ENCODE data around the gene TMEM178B. TPM values are rescaled to one million over a fixed set of nuclear protein-coding genes. Genes with fewer than 3 reads are reported as not detected.

The TMEM178B gene
- total and polyA plus RNA-seq, 12 donors: 1.2 to 54.6 (median 25.7) TPM

DNA sequence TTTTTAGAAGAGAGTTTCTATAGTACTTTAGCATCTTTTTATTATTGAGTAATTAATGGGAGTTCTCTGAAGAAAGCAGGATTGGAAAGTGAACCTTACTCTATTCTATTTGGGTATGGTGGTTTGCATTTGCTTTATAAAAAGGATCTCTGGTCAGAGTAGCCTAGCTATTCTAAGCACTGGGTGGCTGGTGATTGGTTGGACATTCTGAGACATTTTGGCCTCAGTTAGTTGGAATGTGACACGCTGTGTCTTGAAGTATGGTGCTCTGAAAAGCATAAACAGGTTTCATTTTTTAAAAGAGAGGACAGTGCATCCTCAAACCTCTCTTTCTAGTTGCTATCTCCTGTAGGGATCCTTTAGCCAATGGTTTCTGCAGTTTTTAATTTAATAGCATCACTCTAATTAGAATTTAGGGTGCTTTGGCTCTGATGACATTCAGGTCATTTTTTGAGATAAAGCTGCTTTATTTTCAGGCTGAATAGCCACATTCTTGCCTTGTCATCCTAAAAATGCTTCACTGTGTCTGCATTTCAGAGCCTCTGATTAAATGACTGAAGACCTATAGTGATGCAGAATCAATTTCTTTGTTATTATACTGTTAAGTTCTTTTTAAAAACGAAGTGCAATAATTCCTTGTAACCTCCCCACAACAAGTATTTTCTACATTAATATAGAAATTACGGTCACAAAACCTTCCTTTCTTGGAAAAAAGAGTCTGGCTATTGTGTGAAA lies 20.6 kb downstream of the TMEM178B start:
- DNase-seq (no peak), ATAC-seq (no peak)
- Histone ChIP-seq H3K9me3 (no peaks in the 10 kb centered on the region), H3K4me3 (no peak overlapping the region), H3K27me3 (no peaks in the 10 kb centered on the region), H3K36me3 (no peaks in the 10 kb centered on the region), H3K27ac (no peak overlapping the region), H3K4me1 (peaks cover 0 to 7% (median 0%) of the 10 kb centered on the region in 9 donors)
- intact Hi-C loops (cut with DNase I): loop anchor here in 1 of 10 donors (1.0 kb wide), 1 partner anchor 39 kb away; no protein-coding TSS in a partner anchor
- TF ChIP-seq, protein P1, sequence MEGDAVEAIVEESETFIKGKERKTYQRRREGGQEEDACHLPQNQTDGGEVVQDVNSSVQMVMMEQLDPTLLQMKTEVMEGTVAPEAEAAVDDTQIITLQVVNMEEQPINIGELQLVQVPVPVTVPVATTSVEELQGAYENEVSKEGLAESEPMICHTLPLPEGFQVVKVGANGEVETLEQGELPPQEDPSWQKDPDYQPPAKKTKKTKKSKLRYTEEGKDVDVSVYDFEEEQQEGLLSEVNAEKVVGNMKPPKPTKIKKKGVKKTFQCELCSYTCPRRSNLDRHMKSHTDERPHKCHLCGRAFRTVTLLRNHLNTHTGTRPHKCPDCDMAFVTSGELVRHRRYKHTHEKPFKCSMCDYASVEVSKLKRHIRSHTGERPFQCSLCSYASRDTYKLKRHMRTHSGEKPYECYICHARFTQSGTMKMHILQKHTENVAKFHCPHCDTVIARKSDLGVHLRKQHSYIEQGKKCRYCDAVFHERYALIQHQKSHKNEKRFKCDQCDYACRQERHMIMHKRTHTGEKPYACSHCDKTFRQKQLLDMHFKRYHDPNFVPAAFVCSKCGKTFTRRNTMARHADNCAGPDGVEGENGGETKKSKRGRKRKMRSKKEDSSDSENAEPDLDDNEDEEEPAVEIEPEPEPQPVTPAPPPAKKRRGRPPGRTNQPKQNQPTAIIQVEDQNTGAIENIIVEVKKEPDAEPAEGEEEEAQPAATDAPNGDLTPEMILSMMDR (IDR thresholded peaks at IDR 0.05): no peak
- WGBS, 2 donors: 40 to 42% methylated on average over 3 of the region's 3 CpGs

- 52 to 72% methylated on average over 4 of the region's 4 CpGs for WGBS, 2 donors
- peaks cover 0 to 7% (median 0%) of the 10 kb centered on the region in 9 donors for H3K4me1 ChIP-seq
- no peak overlapping the region for H3K4me3 ChIP-seq
- intact Hi-C loops (cut with DNase I): no loop called here
- H3K36me3 ChIP-seq: no peaks in the 10 kb centered on the region
- no peak for ATAC-seq
- H3K27me3 ChIP-seq: no peaks in the 10 kb centered on the region
- no peaks in the 10 kb centered on the region for H3K9me3 ChIP-seq
- TF ChIP-seq, protein P1 (IDR thresholded peaks at IDR 0.05): no peak
- no peak overlapping the region for H3K27ac ChIP-seq
- no peak for DNase-seq
Observed at GRCh38 chr7:141097430-141097829, 23.6 kb downstream of the TMEM178B start.

DNA sequence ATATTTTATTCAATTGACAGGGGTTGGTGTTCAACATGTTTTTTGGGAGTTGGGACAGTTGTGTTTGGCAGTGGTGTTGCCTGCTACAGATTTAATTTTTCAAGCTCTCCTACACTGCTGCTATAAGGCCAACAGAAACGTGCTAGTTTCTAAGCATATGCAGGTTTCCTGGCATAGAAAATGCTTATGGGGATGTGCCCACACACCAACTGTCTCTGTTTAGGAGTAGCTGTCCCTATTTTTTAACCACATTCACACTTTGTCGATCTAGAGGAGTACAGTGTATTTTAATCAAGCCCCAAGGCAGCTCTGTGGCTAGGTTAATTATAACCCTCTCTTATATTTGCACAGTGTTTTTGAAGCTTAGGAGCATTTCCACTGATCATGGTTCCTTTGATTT lies 28.6 kb downstream of the TMEM178B start:
- no peak overlapping the region for H3K27ac ChIP-seq
- TF ChIP-seq, protein P1 (IDR thresholded peaks at IDR 0.05): no peak
- no peaks in the 10 kb centered on the region for H3K4me1 ChIP-seq
- ATAC-seq (no peak), DNase-seq (no peak)
- no peak overlapping the region for H3K4me3 ChIP-seq
- H3K9me3 ChIP-seq: no peaks in the 10 kb centered on the region
- H3K27me3 ChIP-seq: no peaks in the 10 kb centered on the region
- 70 to 75% methylated on average over 2 of the region's 2 CpGs for WGBS, 2 donors
- intact Hi-C loops (cut with DNase I): no loop called here
- no peaks in the 10 kb centered on the region for H3K36me3 ChIP-seq

DNA sequence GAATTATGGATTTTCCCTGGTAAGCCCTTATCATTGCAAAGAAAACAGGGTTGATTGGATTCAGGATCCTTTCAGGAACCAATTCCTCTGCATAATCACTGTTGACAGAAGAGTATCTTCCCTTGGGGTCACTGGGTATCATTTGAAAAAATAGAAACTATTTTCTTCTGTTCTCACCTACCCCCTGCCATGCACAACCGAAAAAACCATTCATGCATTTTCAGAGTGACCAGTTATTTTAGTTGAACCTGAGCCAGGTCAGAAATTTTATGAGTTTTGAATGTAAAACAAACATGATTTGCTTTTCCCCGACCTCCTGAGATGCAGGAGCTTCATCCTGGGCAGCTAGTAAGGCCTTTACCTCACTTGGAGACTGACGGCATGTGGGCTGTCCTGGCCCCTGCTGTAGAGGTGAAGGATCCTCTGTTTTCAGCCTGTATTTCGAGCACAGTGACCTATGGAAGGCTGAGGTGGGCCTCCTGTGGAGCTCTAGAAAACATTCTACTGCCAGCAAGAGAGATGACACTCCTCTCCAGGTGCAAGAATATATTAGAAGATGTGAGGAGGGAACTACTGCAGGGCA lies 30.1 kb downstream of the TMEM178B start:
- H3K4me1 ChIP-seq: no peaks in the 10 kb centered on the region
- DNase-seq (no peak), ATAC-seq (no peak)
- no peaks in the 10 kb centered on the region for H3K27me3 ChIP-seq
- no peak overlapping the region for H3K27ac ChIP-seq
- no peak overlapping the region for H3K4me3 ChIP-seq
- H3K9me3 ChIP-seq: peaks cover 0 to 3% (median 0%) of the 10 kb centered on the region in 11 donors
- 41 to 50% methylated on average over 4 of the region's 4 CpGs for WGBS, 2 donors
- H3K36me3 ChIP-seq: no peaks in the 10 kb centered on the region
- intact Hi-C loops (cut with DNase I): no loop called here
- TF ChIP-seq, protein P1 (IDR thresholded peaks at IDR 0.05): no peak
